Transverse colon (tissue), 4 donors: ENCODE measurements around the gene VAPB.

Experiments
- CTCF ChIP-seq, 5 experiments: fragments of 200-600 bp in 3 of 5; fragments of 450-650 bp in 2 of 5; sonication (generic) in 3 of 5; IDR thresholded peaks; 1 replicate in 2 of 5; 2 replicates in 3 of 5; pipeline ENCODE4 v1.5.1; 2016 to 2017; ENCODE audit warnings: antibody characterized with exemption in 5 of 5, inconsistent platforms in 3 of 5, mild to moderate bottlenecking in 2 of 5, moderate library complexity in 1 of 5
- EP300 ChIP-seq: sonication (generic); formaldehyde crosslinking; IDR thresholded peaks from one replicate; pipeline ENCODE4 v1.6.1; 2017; ENCODE audit warnings: antibody characterized with exemption, low read depth
- POLR2A ChIP-seq: fragments of 450-650 bp; IDR thresholded peaks from one replicate; pipeline ENCODE4 v1.6.1; 2016; ENCODE audit warnings: antibody characterized with exemption, mild to moderate bottlenecking, moderate library complexity
- POLR2AphosphoS5 ChIP-seq, 3 donors: sonication (generic); formaldehyde crosslinking; IDR thresholded peaks; one replicate each; pipeline ENCODE4 v1.6.1; 2016; ENCODE audit warnings: antibody characterized with exemption in 3 of 3

GRCh38 chr20:58483051-58483450, 94.0 kb downstream of the VAPB start:
- TF ChIP-seq EP300: no peak
- no peak for TF ChIP-seq CTCF (IDR thresholded peaks at IDR 0.05)
- TF ChIP-seq POLR2A: no peak
- TF ChIP-seq POLR2AphosphoS5 (IDR thresholded peaks at IDR 0.05): no peak
